ENCODE results near the gene SPATA32. TPM values are rescaled to one million over a fixed set of nuclear protein-coding genes. Genes with fewer than 3 reads are reported as not detected.

The SPATA32 gene
- total and polyA plus RNA-seq, 8 donors, result 0.13 to 0.69 (median 0.44) TPM; not detected in 2

GRCh38 chr17:45294506-45294905 lies 32.6 kb upstream of the SPATA32 start:
- Histone ChIP-seq H3K4me3 (no peak overlapping the region), H3K27ac (peak overlapping the region; percentile 73 to 85), H3K27me3 (no peaks in the 10 kb centered on the region), H3K9me3 (no peaks in the 10 kb centered on the region), H3K4me1 (peaks cover 56 to 99% of the 10 kb centered on the region in 2 donors), H3K36me3 (peaks cover 0 to 7% of the 10 kb centered on the region in 2 donors)
- intact Hi-C loops (cut with DNase I), result no loop called here
- TF ChIP-seq, protein P1, sequence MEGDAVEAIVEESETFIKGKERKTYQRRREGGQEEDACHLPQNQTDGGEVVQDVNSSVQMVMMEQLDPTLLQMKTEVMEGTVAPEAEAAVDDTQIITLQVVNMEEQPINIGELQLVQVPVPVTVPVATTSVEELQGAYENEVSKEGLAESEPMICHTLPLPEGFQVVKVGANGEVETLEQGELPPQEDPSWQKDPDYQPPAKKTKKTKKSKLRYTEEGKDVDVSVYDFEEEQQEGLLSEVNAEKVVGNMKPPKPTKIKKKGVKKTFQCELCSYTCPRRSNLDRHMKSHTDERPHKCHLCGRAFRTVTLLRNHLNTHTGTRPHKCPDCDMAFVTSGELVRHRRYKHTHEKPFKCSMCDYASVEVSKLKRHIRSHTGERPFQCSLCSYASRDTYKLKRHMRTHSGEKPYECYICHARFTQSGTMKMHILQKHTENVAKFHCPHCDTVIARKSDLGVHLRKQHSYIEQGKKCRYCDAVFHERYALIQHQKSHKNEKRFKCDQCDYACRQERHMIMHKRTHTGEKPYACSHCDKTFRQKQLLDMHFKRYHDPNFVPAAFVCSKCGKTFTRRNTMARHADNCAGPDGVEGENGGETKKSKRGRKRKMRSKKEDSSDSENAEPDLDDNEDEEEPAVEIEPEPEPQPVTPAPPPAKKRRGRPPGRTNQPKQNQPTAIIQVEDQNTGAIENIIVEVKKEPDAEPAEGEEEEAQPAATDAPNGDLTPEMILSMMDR (IDR thresholded peaks at IDR 0.05), result no peak
- DNase-seq (peak in 3 of 4 donors; percentile 52 to 71 (median 70)), ATAC-seq (peak; percentile 59)

DNA sequence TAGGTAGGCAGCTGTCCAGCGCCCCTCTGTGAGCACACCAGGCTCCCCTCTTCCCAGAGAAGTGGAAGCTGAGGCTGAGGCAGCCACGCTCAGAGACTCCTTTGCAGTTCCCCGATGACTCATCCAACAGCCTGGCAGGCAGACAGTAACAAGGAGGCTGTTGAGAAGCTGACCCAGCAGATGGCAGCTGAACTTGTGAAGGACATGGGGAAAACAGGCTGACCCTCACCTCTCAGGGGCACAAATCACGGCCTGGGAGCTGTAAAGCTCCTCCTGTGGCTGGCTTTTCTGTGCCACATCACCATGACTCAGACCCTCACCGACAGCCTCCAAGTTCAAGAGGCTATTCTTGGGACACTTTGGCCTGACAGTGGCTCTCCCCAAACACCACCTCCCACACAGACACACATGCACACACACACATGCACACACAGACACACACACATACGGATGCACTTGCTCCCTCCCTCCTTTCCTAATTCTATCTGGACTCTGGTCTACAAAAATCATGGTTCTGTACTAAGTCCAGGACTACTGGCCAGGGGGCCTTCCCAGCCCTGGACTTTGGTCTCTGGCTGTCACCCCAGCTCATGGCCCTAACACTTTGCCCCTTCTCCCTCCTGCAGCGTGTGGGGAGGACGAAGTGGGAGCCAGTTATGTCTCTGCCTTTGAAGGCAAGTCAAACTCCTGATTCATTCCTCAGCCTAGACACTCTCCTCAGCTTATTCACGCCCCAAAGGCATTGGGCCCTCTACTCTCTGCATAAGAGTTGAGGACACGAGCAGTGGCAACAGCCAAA lies 31.7 kb upstream of the SPATA32 start:
- H3K36me3 ChIP-seq, result peaks cover 0 to 15% of the 10 kb centered on the region in 2 donors
- H3K9me3 ChIP-seq, result no peaks in the 10 kb centered on the region
- intact Hi-C loops (cut with DNase I), result no loop called here
- no peak overlapping the region for H3K4me3 ChIP-seq
- no peaks in the 10 kb centered on the region for H3K27me3 ChIP-seq
- H3K27ac ChIP-seq, result peak overlapping the region; percentile 73 to 85
- H3K4me1 ChIP-seq, result peaks cover 56 to 97% of the 10 kb centered on the region in 2 donors
- TF ChIP-seq, protein P1 (IDR thresholded peaks at IDR 0.05), result no peak
- DNase-seq (peak in 2 of 4 donors; percentile 85 to 92), ATAC-seq (peak; percentile 77)

GRCh38 chr17:45292696-45293412 lies 31.0 kb upstream of the SPATA32 start:
- Histone ChIP-seq H3K4me1 (peaks cover 59 to 90% of the 10 kb centered on the region in 2 donors), H3K4me3 (no peak overlapping the region), H3K9me3 (no peaks in the 10 kb centered on the region), H3K36me3 (peaks cover 0 to 23% of the 10 kb centered on the region in 2 donors), H3K27ac (peak overlapping the region; percentile 73 to 85), H3K27me3 (no peaks in the 10 kb centered on the region)
- ATAC-seq (no peak), DNase-seq (no peak)
- intact Hi-C loops (cut with DNase I), result no loop called here
- TF ChIP-seq, protein P1 (IDR thresholded peaks at IDR 0.05), result no peak

DNA sequence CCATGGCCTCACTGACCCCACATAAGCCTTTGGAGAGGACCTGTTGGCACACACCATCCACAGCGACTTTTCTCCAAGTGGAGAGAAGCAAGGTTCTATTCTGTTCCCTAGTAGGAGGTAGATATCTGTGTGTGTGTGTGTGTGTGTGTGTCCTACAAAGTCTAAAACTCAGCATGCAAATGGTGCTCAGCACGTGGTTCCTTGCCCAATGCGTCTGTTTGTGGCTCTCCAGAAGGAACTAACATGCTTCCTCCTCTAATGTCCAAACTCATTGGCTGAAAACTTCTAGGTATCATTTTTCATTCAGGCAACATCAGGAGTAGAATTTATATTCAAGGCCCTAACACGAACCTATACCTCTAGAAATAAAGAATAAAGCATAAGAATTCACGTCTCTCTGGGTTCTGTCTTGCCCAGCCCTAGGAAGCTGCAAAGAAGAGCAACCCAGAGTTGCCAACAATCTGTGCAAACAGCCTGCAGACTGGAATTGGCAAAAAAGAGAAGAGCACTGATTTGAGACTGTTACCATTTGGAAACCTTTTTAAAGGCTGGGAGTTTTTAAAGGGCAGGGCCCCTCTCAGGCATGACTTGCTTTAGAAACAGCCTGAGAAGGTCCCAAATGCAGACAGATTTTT lies 29.4 kb upstream of the SPATA32 start:
- ATAC-seq, result no peak
- no peak overlapping the region for H3K4me3 ChIP-seq
- intact Hi-C loops (cut with DNase I), result no loop called here
- peak overlapping the region; percentile 28 to 50 for H3K27ac ChIP-seq
- peak in 1 of 4 donors; percentile 74 for DNase-seq
- peaks cover 0 to 38% of the 10 kb centered on the region in 2 donors for H3K36me3 ChIP-seq
- no peaks in the 10 kb centered on the region for H3K9me3 ChIP-seq
- TF ChIP-seq, protein P1 (IDR thresholded peaks at IDR 0.05), result no peak
- peaks cover 53 to 75% of the 10 kb centered on the region in 2 donors for H3K4me1 ChIP-seq
- H3K27me3 ChIP-seq, result no peaks in the 10 kb centered on the region
